HCT116 (cell line): Measurements from ENCODE around the gene HIPK3. TPM values are rescaled to one million over a fixed set of nuclear protein-coding genes. Genes with fewer than 3 reads are reported as not detected.

ENCODE experiments used
- ATAC-seq: fragments of 200-7000 bp; cut with Tn5 transposase; 2 replicates; pipeline ENCODE4 v1.9.1; 2020; ENCODE audit warnings: mild to moderate bottlenecking, moderate library complexity
- BruUV-seq: library from RNA; stranded (reverse); fragments of 400-500 nt; replicated peaks from 2 replicates; lab custom pipeline; 2021; lab: Mats Ljungman, UMichigan
- CTCF ChIA-PET: fragments of 300-600 bp; sonication (Branson Sonifier 250); formaldehyde crosslinking; loops from one replicate; lab custom pipeline; 2021; ENCODE audit warnings: antibody characterized with exemption; lab: Charles Lee
- POLR2A ChIA-PET: fragments of 300-600, 350-600 bp; sonication (Branson Sonifier 250); formaldehyde crosslinking; loops from one replicate; lab custom pipeline; 2021; ENCODE audit warnings: antibody characterized with exemption; lab: Charles Lee
- RAD21 ChIA-PET, 2 experiments: fragments of 300-600 bp; sonication (Branson Sonifier 250); formaldehyde crosslinking; loops; one replicate each; lab custom pipeline; 2023; ENCODE audit warnings: low total read pairs in 2 of 2; ENCODE audit not compliant: uncharacterized antibody in 2 of 2, unreplicated experiment in 2 of 2, low non-redundant PET in 1 of 2; lab: Charles Lee
- DNase-seq: peaks from one replicate; pipeline ENCODE4 v3.0.0-alpha.2; 2010; ENCODE audit warnings: low read depth, low spot score
- H2AFZ ChIP-seq: fragments of 200-600 bp; shearing (Covaris generic), sonication (generic); 2 replicates; pipeline ENCODE4 v1.6.1; 2017; ENCODE audit warnings: low read depth, mixed run types, mixed read lengths, antibody characterized with exemption, low read length; ENCODE audit not compliant: poor library complexity, severe bottlenecking
- H3K27ac ChIP-seq: 2 replicates; pipeline ENCODE4 v1.5.1; 2012; ENCODE audit warnings: low read depth, low read length
- H3K27me3 ChIP-seq: fragments of 200-600 bp; sonication (generic); 2 replicates; pipeline ENCODE4 v1.6.1; 2016; ENCODE audit warnings: mixed run types, low read length, mixed read lengths; ENCODE audit not compliant: insufficient read depth
- H3K36me3 ChIP-seq, 2 experiments: fragments of 200-500 bp in 1 of 2; fragments of 200-600 bp in 1 of 2; sonication (Bioruptor generic) in 1 of 2; sonication (generic) in 1 of 2; 2 replicates each; pipeline versions ENCODE4 v1.5.1 to v1.6.1; 2014 to 2016; ENCODE audit warnings: low read length in 2 of 2, inconsistent platforms in 1 of 2, mixed read lengths in 1 of 2, mixed run types in 1 of 2; ENCODE audit not compliant: insufficient read depth in 2 of 2, control insufficient read depth in 1 of 2
- H3K4me1 ChIP-seq, 2 experiments: fragments of 200-600 bp in 1 of 2; sonication (generic) in 1 of 2; 2 replicates each; pipeline versions ENCODE4 v1.5.1 to v1.6.1; 2012 to 2017; ENCODE audit warnings: low read length in 2 of 2, inconsistent platforms in 1 of 2, mild to moderate bottlenecking in 1 of 2, mixed read lengths in 1 of 2, mixed run types in 1 of 2, moderate library complexity in 1 of 2; ENCODE audit not compliant: insufficient read depth in 2 of 2, control insufficient read depth in 1 of 2
- H3K4me2 ChIP-seq: fragments of 200-600 bp; sonication (generic); 2 replicates; pipeline ENCODE4 v1.6.1; 2017; ENCODE audit warnings: mixed run types, low read length, mixed read lengths
- H3K4me3 ChIP-seq, 2 experiments: fragments of 200-600 bp in 1 of 2; sonication (generic) in 1 of 2; replicated peaks in 1 of 2; 2 replicates each; pipeline ENCODE4 v1.5.1; 2011 to 2016; ENCODE audit warnings: low read length in 2 of 2, control low read depth in 1 of 2, low read depth in 1 of 2, mild to moderate bottlenecking in 1 of 2, mixed read lengths in 1 of 2, mixed run types in 1 of 2
- H3K79me2 ChIP-seq: fragments of 200-600 bp; sonication (generic); 2 replicates; pipeline ENCODE4 v1.6.1; 2017; ENCODE audit warnings: mild to moderate bottlenecking, mixed run types, low read length, moderate library complexity, mixed read lengths; ENCODE audit not compliant: insufficient read depth
- H3K9ac ChIP-seq: fragments of 200-600 bp; sonication (generic); 2 replicates; pipeline ENCODE4 v1.6.1; 2016; ENCODE audit warnings: low read length, mixed read lengths
- H3K9me2 ChIP-seq: fragments of 200-600 bp; sonication (generic), shearing (Covaris generic); 2 replicates; pipeline ENCODE4 v1.6.1; 2017; ENCODE audit warnings: mixed run types, mild to moderate bottlenecking, moderate library complexity; ENCODE audit not compliant: insufficient read depth
- H3K9me3 ChIP-seq, 2 experiments: fragments of 200-500 bp in 1 of 2; fragments of 200-600 bp in 1 of 2; sonication (Bioruptor generic) in 1 of 2; sonication (generic) in 1 of 2; 2 replicates each; pipeline ENCODE4 v1.6.1; 2014 to 2017; ENCODE audit warnings: low read length in 2 of 2, mixed read lengths in 2 of 2, inconsistent platforms in 1 of 2, low read depth in 1 of 2, mild to moderate bottlenecking in 1 of 2, mixed run types in 1 of 2, moderate library complexity in 1 of 2; ENCODE audit not compliant: control insufficient read depth in 1 of 2, insufficient read depth in 1 of 2
- H4K20me1 ChIP-seq: fragments of 200-600 bp; sonication (generic), shearing (Covaris generic); 2 replicates; pipeline ENCODE4 v1.6.1; 2017; ENCODE audit warnings: mixed run types, mild to moderate bottlenecking, moderate library complexity; ENCODE audit not compliant: insufficient read depth
- CBX3 ChIP-seq: IDR thresholded peaks from 2 replicates; pipeline ENCODE4 v1.6.1; 2012; ENCODE audit warnings: low read depth
- EZH2 ChIP-seq: fragments of 200-600 bp; sonication (generic); IDR thresholded peaks from 2 replicates; pipeline ENCODE4 v1.6.1; 2017; ENCODE audit warnings: antibody characterized with exemption, mixed run types
- FOSL1 ChIP-seq: IDR thresholded peaks from 2 replicates; pipeline ENCODE4 v1.6.1; 2012; ENCODE audit warnings: low read depth
- JUND ChIP-seq: IDR thresholded peaks from 2 replicates; pipeline ENCODE4 v1.6.1; 2012
- POLR2AphosphoS5 ChIP-seq: IDR thresholded peaks from 2 replicates; pipeline ENCODE4 v1.6.1; 2011; ENCODE audit warnings: mild to moderate bottlenecking, low read depth, low read length, moderate library complexity
- RAD21 ChIP-seq: IDR thresholded peaks from 2 replicates; pipeline ENCODE4 v1.6.1; 2012; ENCODE audit warnings: low read depth, mild to moderate bottlenecking
- SIN3A ChIP-seq: IDR thresholded peaks from 2 replicates; pipeline ENCODE4 v1.6.1; 2012; ENCODE audit warnings: low read depth
- SRF ChIP-seq: IDR thresholded peaks from 2 replicates; pipeline ENCODE4 v1.6.1; 2012; ENCODE audit warnings: low read depth
- TCF7L2 ChIP-seq: IDR thresholded peaks from 2 replicates; pipeline ENCODE4 v1.7.0; 2011; ENCODE audit warnings: borderline replicate concordance, inconsistent platforms; ENCODE audit not compliant: insufficient read depth, insufficient read length; ENCODE audit errors: extremely low read depth
- YY1 ChIP-seq: IDR thresholded peaks from 2 replicates; pipeline ENCODE4 v1.6.1; 2011; ENCODE audit warnings: low read length, low read depth, moderate library complexity, mild to moderate bottlenecking; ENCODE audit not compliant: insufficient replicate concordance; ENCODE audit errors: extremely low read depth
- intact Hi-C: fragments of 100-400 bp; cut with micrococcal nuclease; formaldehyde crosslinking; loops from 2 replicates; pipeline ENCODE4 v1.10.0; 2022
- total RNA-seq: library from RNA; stranded (reverse); gene quantifications from one replicate; pipeline ENCODE4 v1.2.1, GENCODE V29; 2021; ENCODE audit not compliant: unreplicated experiment
- TF ChIP-seq, protein P1 (sequence below): IDR thresholded peaks from 2 replicates; pipeline ENCODE4 v1.6.1; 2012
- TF ChIP-seq, protein P2 (sequence below), 3 experiments: fragments of 200-600 bp in 1 of 3; sonication (generic) in 1 of 3; IDR thresholded peaks in 2 of 3; conservative IDR thresholded peaks in 1 of 3; 2 replicates each; pipeline ENCODE4 v1.5.1; 2012 to 2017; ENCODE audit warnings: low read depth in 2 of 3, low read length in 2 of 3, antibody characterized with exemption in 1 of 3, borderline replicate concordance in 1 of 3, control low read depth in 1 of 3, mild to moderate bottlenecking in 1 of 3, mixed read lengths in 1 of 3, mixed run types in 1 of 3, moderate library complexity in 1 of 3; ENCODE audit not compliant: insufficient read depth in 1 of 3
- TF ChIP-seq, protein P3 (sequence below): IDR thresholded peaks from 2 replicates; pipeline ENCODE4 v1.6.1; 2011; ENCODE audit warnings: mild to moderate bottlenecking, low read length, moderate library complexity; ENCODE audit not compliant: insufficient replicate concordance; ENCODE audit errors: extremely low read depth

HIPK3 gene
- total RNA-seq, 1 experiment from 2014 or later = 35.2 TPM

DNA sequence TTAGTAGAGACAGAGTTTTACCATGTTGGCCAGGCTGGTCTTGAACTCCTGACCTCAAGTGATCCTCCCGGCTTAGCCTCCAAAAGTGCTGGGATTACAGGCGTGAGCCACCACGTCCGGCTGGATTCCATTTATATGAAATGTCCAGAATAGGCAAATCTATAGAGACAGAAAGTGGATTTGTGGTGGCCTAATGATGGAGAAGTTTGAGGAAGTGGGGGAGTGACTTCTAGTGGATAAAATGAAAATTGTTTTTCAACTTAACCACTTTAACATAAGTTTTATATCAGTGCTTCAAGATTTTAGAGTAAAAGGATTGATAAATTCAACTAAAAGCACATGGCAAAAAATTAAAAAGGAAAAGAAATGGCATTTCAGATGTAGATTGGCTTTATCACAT is 66.2 kb downstream of the HIPK3 start:
- RAD21 ChIA-PET = no interaction called here
- Histone ChIP-seq H3K4me3 (no peak overlapping the region), H3K27me3 (no peaks in the 10 kb centered on the region), H3K27ac (no peak overlapping the region), H3K9me3 (no peaks in the 10 kb centered on the region), H3K9ac (no peak overlapping the region), H3K4me1 (no peaks in the 10 kb centered on the region), H3K4me2 (no peak overlapping the region), H3K9me2 (no peaks in the 10 kb centered on the region), H2AFZ (no peak overlapping the region), H3K79me2 (peaks cover 55% of the 10 kb centered on the region), H3K36me3 (no peaks in the 10 kb centered on the region), H4K20me1 (no peaks in the 10 kb centered on the region)
- POLR2A ChIA-PET = no interaction called here
- no peak for DNase-seq
- intact Hi-C loops = loop anchor here (10.0 kb wide), 1 partner anchor 359 kb away; no protein-coding TSS in a partner anchor
- no TSS peak for BruUV-seq
- CTCF ChIA-PET = no interaction called here
- TF ChIP-seq RAD21 = no peak
- TF ChIP-seq JUND = no peak
- TF ChIP-seq EZH2 = no peak
- TF ChIP-seq, protein P1, sequence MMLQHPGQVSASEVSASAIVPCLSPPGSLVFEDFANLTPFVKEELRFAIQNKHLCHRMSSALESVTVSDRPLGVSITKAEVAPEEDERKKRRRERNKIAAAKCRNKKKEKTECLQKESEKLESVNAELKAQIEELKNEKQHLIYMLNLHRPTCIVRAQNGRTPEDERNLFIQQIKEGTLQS = no peak
- TF ChIP-seq FOSL1 = no peak
- TF ChIP-seq SIN3A = no peak
- TF ChIP-seq POLR2AphosphoS5 = no peak
- no peak for ATAC-seq

DNA sequence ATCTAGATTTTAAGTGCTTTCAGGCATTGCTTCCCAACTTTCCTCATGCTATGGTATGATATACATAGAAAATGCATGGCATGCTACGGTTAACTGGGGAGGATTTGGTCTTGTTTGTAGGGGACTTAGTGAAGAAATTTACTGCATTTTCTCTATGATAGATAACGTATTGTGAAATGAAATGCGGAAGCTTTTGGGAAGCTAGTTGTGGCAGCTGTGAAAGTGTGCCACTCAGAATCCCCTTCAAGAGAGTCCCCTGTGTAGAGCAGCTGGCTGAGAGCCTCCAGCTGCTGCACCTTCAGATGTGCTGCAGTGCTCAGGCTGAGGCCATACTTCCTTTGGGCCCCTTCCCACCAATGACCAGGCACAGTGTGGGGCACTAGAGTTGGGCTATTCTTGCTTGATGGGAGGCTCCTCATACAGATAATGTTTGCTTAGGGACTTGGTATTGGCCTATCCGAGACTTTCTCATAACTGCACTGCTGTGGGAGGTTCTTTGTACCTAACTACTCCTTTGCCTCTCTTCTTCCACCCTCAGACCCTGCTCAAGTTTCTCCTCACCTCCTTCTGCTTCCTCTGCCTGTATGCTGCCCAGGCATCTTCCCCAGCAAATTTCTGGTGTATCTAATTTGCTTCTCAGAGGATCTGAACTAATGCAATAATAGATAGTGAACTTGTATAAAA is 67.3 kb downstream of the HIPK3 start:
- no TSS peak for BruUV-seq
- CTCF ChIA-PET = no interaction called here
- H4K20me1 ChIP-seq = no peaks in the 10 kb centered on the region
- POLR2A ChIA-PET = no interaction called here
- H3K36me3 ChIP-seq = no peaks in the 10 kb centered on the region
- peaks cover 47% of the 10 kb centered on the region for H3K79me2 ChIP-seq
- RAD21 ChIA-PET = no interaction called here
- intact Hi-C loops = loop anchor here (10.0 kb wide), 1 partner anchor 360 kb away; no protein-coding TSS in a partner anchor
- 0 out of 4 replicates have a peak, but pooled peaks cover 0 to under 1% of the 10 kb centered on the region in 2 experiments for H3K4me1 ChIP-seq
- H2AFZ ChIP-seq = no peak overlapping the region
- no peaks in the 10 kb centered on the region for H3K27me3 ChIP-seq
- no peak for ATAC-seq
- H3K4me3 ChIP-seq = no peak overlapping the region
- H3K9me2 ChIP-seq = no peaks in the 10 kb centered on the region
- no peak overlapping the region for H3K27ac ChIP-seq
- no peak overlapping the region for H3K4me2 ChIP-seq
- no peak for DNase-seq
- no peaks in the 10 kb centered on the region for H3K9me3 ChIP-seq
- no peak overlapping the region for H3K9ac ChIP-seq
- TF ChIP-seq SRF = no peak
- TF ChIP-seq, protein P2, sequence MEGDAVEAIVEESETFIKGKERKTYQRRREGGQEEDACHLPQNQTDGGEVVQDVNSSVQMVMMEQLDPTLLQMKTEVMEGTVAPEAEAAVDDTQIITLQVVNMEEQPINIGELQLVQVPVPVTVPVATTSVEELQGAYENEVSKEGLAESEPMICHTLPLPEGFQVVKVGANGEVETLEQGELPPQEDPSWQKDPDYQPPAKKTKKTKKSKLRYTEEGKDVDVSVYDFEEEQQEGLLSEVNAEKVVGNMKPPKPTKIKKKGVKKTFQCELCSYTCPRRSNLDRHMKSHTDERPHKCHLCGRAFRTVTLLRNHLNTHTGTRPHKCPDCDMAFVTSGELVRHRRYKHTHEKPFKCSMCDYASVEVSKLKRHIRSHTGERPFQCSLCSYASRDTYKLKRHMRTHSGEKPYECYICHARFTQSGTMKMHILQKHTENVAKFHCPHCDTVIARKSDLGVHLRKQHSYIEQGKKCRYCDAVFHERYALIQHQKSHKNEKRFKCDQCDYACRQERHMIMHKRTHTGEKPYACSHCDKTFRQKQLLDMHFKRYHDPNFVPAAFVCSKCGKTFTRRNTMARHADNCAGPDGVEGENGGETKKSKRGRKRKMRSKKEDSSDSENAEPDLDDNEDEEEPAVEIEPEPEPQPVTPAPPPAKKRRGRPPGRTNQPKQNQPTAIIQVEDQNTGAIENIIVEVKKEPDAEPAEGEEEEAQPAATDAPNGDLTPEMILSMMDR (IDR thresholded peaks at IDR 0.05 in 2 of 3, conservative IDR thresholded peaks at IDR 0.05 in 1 of 3; ENCODE audit: borderline replicate concordance in 1 of 3, insufficient read depth in 1 of 3, low read depth in 2 of 3, low read length in 2 of 3) = no peak
- TF ChIP-seq CBX3 = no peak
- TF ChIP-seq JUND = no peak
- TF ChIP-seq, protein P3, sequence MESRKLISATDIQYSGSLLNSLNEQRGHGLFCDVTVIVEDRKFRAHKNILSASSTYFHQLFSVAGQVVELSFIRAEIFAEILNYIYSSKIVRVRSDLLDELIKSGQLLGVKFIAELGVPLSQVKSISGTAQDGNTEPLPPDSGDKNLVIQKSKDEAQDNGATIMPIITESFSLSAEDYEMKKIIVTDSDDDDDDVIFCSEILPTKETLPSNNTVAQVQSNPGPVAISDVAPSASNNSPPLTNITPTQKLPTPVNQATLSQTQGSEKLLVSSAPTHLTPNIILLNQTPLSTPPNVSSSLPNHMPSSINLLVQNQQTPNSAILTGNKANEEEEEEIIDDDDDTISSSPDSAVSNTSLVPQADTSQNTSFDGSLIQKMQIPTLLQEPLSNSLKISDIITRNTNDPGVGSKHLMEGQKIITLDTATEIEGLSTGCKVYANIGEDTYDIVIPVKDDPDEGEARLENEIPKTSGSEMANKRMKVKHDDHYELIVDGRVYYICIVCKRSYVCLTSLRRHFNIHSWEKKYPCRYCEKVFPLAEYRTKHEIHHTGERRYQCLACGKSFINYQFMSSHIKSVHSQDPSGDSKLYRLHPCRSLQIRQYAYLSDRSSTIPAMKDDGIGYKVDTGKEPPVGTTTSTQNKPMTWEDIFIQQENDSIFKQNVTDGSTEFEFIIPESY = no peak
- no peak for TF ChIP-seq TCF7L2
- TF ChIP-seq POLR2AphosphoS5 = no peak
- TF ChIP-seq YY1 = no peak
- no peak for TF ChIP-seq SIN3A
